ENCODE data around the gene MBNL2. TPM values are rescaled to one million over a fixed set of nuclear protein-coding genes. Genes with fewer than 3 reads are reported as not detected.
A peak's percentile ranks its signal among the peaks of the same experiment; 100 is the strongest.

MBNL2 gene
- total RNA-seq, 3 donors from 2014 or later (not counting 1 experiment from before 2014, with no cell fraction given) = 30.9 to 38.3 (median 33.1) TPM

DNA sequence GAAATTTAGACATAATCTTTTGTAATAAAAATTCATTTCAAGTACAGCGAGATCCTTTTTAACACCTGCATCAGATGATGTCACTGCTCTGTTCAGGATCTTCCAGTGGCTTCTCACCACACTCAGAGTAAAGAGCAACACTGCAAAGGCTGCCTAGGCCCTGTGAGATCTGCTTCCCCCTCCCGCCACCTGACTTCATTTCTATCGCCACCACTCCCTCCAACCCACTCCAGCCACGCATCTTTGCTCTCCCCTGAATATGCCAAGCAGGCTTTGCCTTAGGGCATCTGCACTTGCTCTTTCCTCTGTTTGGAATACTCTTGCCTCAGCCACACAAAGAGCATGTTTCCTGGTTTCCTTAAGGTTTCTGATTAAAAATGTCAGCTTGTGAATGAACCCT, 58.3 kb downstream of the MBNL2 start:
- peak overlapping the region; percentile 41 to 82 for H3K27ac Mint-ChIP-seq
- peak; percentile 32 to 77 (median 67) for ATAC-seq
- intact Hi-C loops (cut with micrococcal nuclease) = no loop called here
- peaks cover 3% of the 10 kb centered on the region for H3K4me1 ChIP-seq (ENCODE audit: control insufficient read depth, insufficient read depth, low read length)
- peaks cover 20% of the 10 kb centered on the region for H3K36me3 ChIP-seq (ENCODE audit: control insufficient read depth, insufficient read depth, low read length)
- no peaks in the 10 kb centered on the region for H3K36me3 Mint-ChIP-seq
- no peaks in the 10 kb centered on the region for H3K9me3 ChIP-seq (ENCODE audit: control insufficient read depth, insufficient read depth, low read length)
- TF ChIP-seq, protein P1, sequence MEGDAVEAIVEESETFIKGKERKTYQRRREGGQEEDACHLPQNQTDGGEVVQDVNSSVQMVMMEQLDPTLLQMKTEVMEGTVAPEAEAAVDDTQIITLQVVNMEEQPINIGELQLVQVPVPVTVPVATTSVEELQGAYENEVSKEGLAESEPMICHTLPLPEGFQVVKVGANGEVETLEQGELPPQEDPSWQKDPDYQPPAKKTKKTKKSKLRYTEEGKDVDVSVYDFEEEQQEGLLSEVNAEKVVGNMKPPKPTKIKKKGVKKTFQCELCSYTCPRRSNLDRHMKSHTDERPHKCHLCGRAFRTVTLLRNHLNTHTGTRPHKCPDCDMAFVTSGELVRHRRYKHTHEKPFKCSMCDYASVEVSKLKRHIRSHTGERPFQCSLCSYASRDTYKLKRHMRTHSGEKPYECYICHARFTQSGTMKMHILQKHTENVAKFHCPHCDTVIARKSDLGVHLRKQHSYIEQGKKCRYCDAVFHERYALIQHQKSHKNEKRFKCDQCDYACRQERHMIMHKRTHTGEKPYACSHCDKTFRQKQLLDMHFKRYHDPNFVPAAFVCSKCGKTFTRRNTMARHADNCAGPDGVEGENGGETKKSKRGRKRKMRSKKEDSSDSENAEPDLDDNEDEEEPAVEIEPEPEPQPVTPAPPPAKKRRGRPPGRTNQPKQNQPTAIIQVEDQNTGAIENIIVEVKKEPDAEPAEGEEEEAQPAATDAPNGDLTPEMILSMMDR (IDR thresholded peaks at IDR 0.05) = no peak
- DNase-seq = no peak
- no peaks in the 10 kb centered on the region for H3K27me3 Mint-ChIP-seq (ENCODE audit: low read depth in 2 of 2)
- no peak overlapping the region for H3K4me3 ChIP-seq (ENCODE audit: low read length)
- H3K27ac ChIP-seq (ENCODE audit: low read length) = no peak overlapping the region
- no peaks in the 10 kb centered on the region for H3K27me3 ChIP-seq (ENCODE audit: control insufficient read depth, insufficient read depth, low read length)
- no peaks in the 10 kb centered on the region for H3K9me3 Mint-ChIP-seq
- peaks cover 58 to 59% of the 10 kb centered on the region in 2 donors for H3K4me1 Mint-ChIP-seq
- H3K4me3 Mint-ChIP-seq = no peak overlapping the region
- 73% methylated on average over 4 of the region's 4 CpGs for WGBS (ENCODE audit: insufficient coverage)

DNA sequence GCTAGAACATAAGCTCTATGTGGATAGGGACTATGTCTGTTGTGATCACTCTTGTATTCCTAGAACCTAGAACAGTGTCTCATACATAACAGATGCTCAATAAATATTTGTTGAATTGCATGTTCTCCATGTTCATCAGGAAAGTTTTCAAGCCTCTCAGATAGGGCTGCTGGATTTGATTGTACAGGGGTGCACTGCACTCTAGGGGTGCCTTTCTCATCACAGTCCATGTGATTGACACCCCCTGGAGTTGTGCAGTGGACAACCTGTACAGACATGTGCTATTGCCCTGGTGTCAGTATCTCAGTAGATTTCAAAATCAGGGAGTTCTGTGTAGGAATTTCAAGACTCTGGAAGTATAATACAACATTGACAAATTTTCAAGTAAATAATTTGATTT, 58.9 kb downstream of the MBNL2 start:
- TF ChIP-seq, protein P1 (IDR thresholded peaks at IDR 0.05) = no peak
- ATAC-seq (no peak), DNase-seq (no peak)
- H3K36me3 Mint-ChIP-seq = no peaks in the 10 kb centered on the region
- peaks cover 3% of the 10 kb centered on the region for H3K4me1 ChIP-seq (ENCODE audit: control insufficient read depth, insufficient read depth, low read length)
- no peak overlapping the region for H3K27ac ChIP-seq (ENCODE audit: low read length)
- intact Hi-C loops (cut with micrococcal nuclease) = no loop called here
- no peak overlapping the region for H3K4me3 ChIP-seq (ENCODE audit: low read length)
- no peaks in the 10 kb centered on the region for H3K9me3 Mint-ChIP-seq
- H3K4me1 Mint-ChIP-seq = peaks cover 58 to 59% of the 10 kb centered on the region in 2 donors
- peak overlapping the region; percentile 5 to 82 for H3K27ac Mint-ChIP-seq
- peaks cover 14% of the 10 kb centered on the region for H3K36me3 ChIP-seq (ENCODE audit: control insufficient read depth, insufficient read depth, low read length)
- no peaks in the 10 kb centered on the region for H3K27me3 Mint-ChIP-seq (ENCODE audit: low read depth in 2 of 2)
- no peaks in the 10 kb centered on the region for H3K27me3 ChIP-seq (ENCODE audit: control insufficient read depth, insufficient read depth, low read length)
- H3K9me3 ChIP-seq (ENCODE audit: control insufficient read depth, insufficient read depth, low read length) = no peaks in the 10 kb centered on the region
- H3K4me3 Mint-ChIP-seq = no peak overlapping the region

DNA sequence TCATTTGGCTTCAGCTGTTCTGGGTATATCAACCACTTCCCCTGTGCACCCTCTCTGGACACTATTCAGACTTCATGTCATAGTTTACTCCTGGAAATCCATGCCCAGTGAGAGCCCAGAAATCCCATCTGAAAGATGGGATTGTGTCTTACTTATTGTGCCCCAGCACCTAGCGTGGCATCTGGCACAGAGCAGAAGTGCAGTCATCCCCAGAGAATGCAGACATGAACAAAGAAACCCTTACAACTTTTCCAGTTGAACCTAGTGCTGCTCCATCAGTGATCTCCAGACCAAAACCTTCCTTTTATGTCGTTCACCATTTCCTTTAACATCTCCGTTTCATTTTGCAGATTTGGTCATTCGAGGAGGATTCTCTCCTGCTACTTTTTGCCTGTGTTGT, 60.6 kb downstream of the MBNL2 start:
- Mint-ChIP-seq H3K36me3 (no peaks in the 10 kb centered on the region), H3K4me1 (peaks cover 61 to 64% of the 10 kb centered on the region in 2 donors), H3K27me3 (ENCODE audit: low read depth in 2 of 2) (no peaks in the 10 kb centered on the region), H3K4me3 (no peak overlapping the region), H3K27ac (no peak overlapping the region), H3K9me3 (no peaks in the 10 kb centered on the region)
- ATAC-seq (no peak), DNase-seq (no peak)
- Histone ChIP-seq H3K27me3 (ENCODE audit: control insufficient read depth, insufficient read depth, low read length) (no peaks in the 10 kb centered on the region), H3K9me3 (ENCODE audit: control insufficient read depth, insufficient read depth, low read length) (no peaks in the 10 kb centered on the region), H3K36me3 (ENCODE audit: control insufficient read depth, insufficient read depth, low read length) (peaks cover 2% of the 10 kb centered on the region), H3K4me1 (ENCODE audit: control insufficient read depth, insufficient read depth, low read length) (peaks cover 3% of the 10 kb centered on the region), H3K27ac (ENCODE audit: low read length) (no peak overlapping the region), H3K4me3 (ENCODE audit: low read length) (no peak overlapping the region)
- TF ChIP-seq, protein P1 (IDR thresholded peaks at IDR 0.05) = no peak
- WGBS (ENCODE audit: insufficient coverage) = 93% methylated on average over 4 of the region's 4 CpGs
- intact Hi-C loops (cut with micrococcal nuclease) = no loop called here

DNA sequence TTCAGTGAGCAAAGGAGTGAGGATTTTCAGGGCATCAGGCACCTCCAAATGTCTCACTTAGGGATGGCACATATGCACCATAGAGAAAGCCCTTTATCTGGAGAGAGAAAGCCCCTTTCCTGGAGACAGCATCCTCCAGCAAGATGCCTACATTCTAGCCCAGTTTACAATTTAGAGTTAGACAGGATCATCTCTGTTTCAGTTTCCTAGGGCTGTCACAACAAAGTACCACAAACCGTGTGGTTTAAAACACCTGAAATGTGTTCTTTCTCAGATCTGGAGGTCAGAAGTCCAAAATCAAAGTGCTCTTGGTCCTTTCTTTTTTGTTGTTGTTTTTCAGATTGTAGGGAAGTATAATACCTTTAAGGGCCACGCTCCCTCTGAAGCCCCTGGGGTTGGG, 61.8 kb downstream of the MBNL2 start:
- no peaks in the 10 kb centered on the region for H3K9me3 Mint-ChIP-seq
- no peaks in the 10 kb centered on the region for H3K9me3 ChIP-seq (ENCODE audit: control insufficient read depth, insufficient read depth, low read length)
- H3K36me3 ChIP-seq (ENCODE audit: control insufficient read depth, insufficient read depth, low read length) = no peaks in the 10 kb centered on the region
- TF ChIP-seq, protein P1 (IDR thresholded peaks at IDR 0.05) = no peak
- no peak overlapping the region for H3K4me3 ChIP-seq (ENCODE audit: low read length)
- whole genome bisulfite sequencing (ENCODE audit: insufficient coverage) = 62% methylated on average over 1 of the region's 2 CpGs
- ATAC-seq (no peak), DNase-seq (no peak)
- intact Hi-C loops (cut with micrococcal nuclease) = no loop called here
- H3K27me3 Mint-ChIP-seq (ENCODE audit: low read depth in 2 of 2) = no peaks in the 10 kb centered on the region
- no peak overlapping the region for H3K4me3 Mint-ChIP-seq
- H3K36me3 Mint-ChIP-seq = no peaks in the 10 kb centered on the region
- peaks cover 3% of the 10 kb centered on the region for H3K4me1 ChIP-seq (ENCODE audit: control insufficient read depth, insufficient read depth, low read length)
- H3K27ac Mint-ChIP-seq = no peak overlapping the region
- H3K27ac ChIP-seq (ENCODE audit: low read length) = no peak overlapping the region
- H3K27me3 ChIP-seq (ENCODE audit: control insufficient read depth, insufficient read depth, low read length) = no peaks in the 10 kb centered on the region
- peaks cover 61 to 71% of the 10 kb centered on the region in 2 donors for H3K4me1 Mint-ChIP-seq
